HG02973 (cell line): ENCODE data around the gene SPIRE2.
"Not testable (repeated sequence)": the region's sequence is repeated elsewhere in the genome, so short reads cannot be mapped to it uniquely, and the experiment has no call there.

ENCODE experiments used
- ATAC-seq: cut with Tn5 transposase; IDR thresholded peaks from one replicate; pipeline ENCODE4 v1.9.1; 2021; ENCODE audit warnings: moderate library complexity; ENCODE audit not compliant: unreplicated experiment

SPIRE2 gene

GRCh38 chr16:89912143-89912542, 83.9 kb downstream of the SPIRE2 start:
- ATAC-seq: no peak

DNA sequence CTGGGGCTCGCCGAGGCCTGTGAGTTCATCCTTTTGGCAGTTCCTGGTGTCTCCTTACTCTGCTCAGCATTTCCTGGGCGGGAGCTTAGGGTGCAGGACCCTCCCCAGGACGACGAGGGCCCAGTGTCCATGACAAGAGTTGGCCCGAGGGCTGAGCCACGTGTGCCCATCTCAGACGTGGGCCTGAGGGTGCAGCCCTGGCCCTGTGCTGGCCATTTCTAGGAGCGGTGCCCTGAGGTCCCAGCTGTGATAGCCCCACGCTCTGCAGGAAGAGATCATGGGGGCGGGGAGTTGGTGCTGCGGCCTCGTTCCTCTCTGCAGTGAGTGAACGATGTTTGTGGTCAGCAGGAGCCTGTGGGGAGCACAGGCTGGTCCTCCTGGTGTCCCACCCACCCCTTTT, 84.4 kb downstream of the SPIRE2 start:
- no peak for ATAC-seq

DNA sequence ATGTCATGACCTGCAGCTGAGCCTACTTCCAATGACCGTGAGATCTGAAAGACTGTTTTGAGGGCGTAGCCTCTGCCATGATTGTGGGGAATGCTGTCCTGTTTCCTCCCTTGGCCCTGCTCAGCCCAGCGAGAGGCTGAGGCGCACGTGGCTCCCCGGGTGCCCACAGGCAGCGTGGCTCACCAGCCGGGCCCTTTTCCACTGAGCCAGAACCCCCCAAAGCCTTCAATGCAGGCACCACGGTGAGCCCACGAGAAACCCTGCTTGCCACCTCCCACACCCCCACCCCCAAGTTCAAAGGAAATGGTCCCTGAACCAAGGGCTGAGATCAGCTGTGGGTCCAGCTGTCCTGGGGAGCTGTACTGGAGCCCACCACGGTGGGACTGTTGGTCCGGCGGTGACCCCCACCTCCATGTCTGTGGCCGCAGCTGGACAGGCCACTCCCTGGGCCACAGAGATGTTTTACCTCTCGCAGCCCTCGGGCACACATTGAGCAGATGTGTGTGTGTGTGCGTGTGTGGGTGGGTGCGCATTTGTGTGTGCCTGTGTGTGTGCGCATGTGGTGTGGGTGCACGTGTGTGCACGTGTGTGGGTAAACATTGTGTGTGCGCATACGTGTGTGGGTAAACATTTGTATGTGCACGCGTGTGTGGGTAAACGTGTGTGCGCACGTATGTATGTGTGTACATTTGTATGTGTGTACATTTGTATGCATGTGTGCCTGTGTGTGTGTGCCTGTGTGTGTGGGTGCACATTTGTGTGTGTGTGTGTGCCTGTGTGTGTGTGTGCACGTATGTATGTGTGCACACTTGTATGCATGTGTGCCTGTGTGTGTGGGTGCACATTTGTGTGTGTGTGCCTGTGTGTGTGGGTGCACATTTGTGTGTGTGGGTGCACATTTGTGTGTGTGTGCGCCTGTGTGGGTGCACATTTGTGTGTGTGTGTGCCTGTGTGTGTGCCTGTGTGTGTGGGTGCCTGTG, 85.4 kb downstream of the SPIRE2 start:
- no peak for ATAC-seq

GRCh38 chr16:89914642-89915285, 86.5 kb downstream of the SPIRE2 start:
- not testable (repeated sequence) for ATAC-seq

GRCh38 chr16:89915303-89916232, 87.3 kb downstream of the SPIRE2 start:
- ATAC-seq: no peak

GRCh38 chr16:89917773-89918452, 89.6 kb downstream of the SPIRE2 start:
- ATAC-seq: peak; percentile 50

DNA sequence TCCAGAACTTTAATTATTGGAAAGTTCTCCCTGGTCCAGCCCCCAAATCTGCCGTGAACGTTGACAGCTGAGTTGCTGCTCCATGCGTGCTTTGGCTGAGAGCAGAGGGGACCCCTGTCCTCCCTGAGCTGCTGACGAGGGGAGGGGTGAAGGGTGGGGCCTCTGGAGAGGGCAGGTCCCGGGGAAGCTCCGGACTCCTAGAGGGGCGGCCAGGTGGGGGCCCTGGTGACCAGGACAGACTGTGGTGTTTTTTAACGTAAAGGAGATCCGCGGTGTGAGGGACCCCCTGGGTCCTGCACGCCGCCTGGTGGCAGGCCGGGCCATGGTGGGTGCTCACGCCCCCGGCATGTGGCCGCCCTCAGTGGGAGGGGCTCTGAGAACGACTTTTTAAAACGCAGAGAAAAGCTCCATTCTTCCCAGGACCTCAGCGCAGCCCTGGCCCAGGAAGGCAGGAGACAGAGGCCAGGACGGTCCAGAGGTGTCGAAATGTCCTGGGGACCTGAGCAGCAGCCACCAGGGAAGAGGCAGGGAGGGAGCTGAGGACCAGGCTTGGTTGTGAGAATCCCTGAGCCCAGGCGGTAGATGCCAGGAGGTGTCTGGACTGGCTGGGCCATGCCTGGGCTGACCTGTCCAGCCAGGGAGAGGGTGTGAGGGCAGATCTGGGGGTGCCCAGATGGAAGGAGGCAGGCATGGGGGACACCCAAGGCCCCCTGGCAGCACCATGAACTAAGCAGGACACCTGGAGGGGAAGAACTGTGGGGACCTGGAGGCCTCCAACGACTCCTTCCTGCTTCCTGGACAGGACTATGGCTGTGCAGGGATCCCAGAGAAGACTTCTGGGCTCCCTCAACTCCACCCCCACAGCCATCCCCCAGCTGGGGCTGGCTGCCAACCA, 90.4 kb downstream of the SPIRE2 start, which contains the start of gene MC1R:
TSS of gene MC1R (plus strand) at position 410 of the 895 bp plus-strand sequence. CDS start at position 807, 397 bp downstream.
- ATAC-seq: no peak

DNA sequence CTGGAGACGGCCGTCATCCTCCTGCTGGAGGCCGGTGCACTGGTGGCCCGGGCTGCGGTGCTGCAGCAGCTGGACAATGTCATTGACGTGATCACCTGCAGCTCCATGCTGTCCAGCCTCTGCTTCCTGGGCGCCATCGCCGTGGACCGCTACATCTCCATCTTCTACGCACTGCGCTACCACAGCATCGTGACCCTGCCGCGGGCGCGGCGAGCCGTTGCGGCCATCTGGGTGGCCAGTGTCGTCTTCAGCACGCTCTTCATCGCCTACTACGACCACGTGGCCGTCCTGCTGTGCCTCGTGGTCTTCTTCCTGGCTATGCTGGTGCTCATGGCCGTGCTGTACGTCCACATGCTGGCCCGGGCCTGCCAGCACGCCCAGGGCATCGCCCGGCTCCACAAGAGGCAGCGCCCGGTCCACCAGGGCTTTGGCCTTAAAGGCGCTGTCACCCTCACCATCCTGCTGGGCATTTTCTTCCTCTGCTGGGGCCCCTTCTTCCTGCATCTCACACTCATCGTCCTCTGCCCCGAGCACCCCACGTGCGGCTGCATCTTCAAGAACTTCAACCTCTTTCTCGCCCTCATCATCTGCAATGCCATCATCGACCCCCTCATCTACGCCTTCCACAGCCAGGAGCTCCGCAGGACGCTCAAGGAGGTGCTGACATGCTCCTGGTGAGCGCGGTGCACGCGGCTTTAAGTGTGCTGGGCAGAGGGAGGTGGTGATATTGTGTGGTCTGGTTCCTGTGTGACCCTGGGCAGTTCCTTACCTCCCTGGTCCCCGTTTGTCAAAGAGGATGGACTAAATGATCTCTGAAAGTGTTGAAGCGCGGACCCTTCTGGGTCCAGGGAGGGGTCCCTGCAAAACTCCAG, 91.5 kb downstream of the SPIRE2 start:
- no peak for ATAC-seq

GRCh38 chr16:89920723-89921122, 92.4 kb downstream of the SPIRE2 start:
- ATAC-seq: no peak
